ENCODE data around the gene ANKRD40. TPM values are rescaled to one million over a fixed set of nuclear protein-coding genes. Genes with fewer than 3 reads are reported as not detected.

ANKRD40 gene
- total and polyA plus RNA-seq, 10 of the 15 experiments (the other 5 are each of a cell fraction or from before 2014, with no cell fraction given) = 5.9 to 21.7 (median 14.8) TPM

GRCh38 chr17:50685691-50686493 is 21.8 kb downstream of the ANKRD40 start:
- ChIA-PET RAD21 (ENCODE audit: unreplicated experiment) (no interaction called here), POLR2A (no interaction called here), CTCF (interaction anchor here (1.5 kb wide), 1 partner anchor 11 kb away, joined by 4 read pairs; no protein-coding TSS in a partner anchor), SMC1A (ENCODE audit: uncharacterized antibody, unreplicated experiment) (no interaction called here)
- Histone ChIP-seq H3K9ac (ENCODE audit: control insufficient read depth, insufficient read depth, low read length) (no peak overlapping the region), H3K27ac (ENCODE audit: control insufficient read depth, insufficient read depth) (no peak overlapping the region), H3K79me2 (ENCODE audit: control insufficient read depth, insufficient read depth, low read length) (no peaks in the 10 kb centered on the region), H3K4me1 (ENCODE audit: control insufficient read depth, insufficient read depth, low read length) (no peaks in the 10 kb centered on the region), H3K9me3 (replicated peaks; ENCODE audit: control insufficient read depth, insufficient read depth, low read length) (no peaks in the 10 kb centered on the region), H3K27me3 (replicated peaks in 1 of 2; ENCODE audit: control insufficient read depth in 2 of 2, insufficient read depth in 2 of 2, low read length in 1 of 2) (no peaks in the 10 kb centered on the region; a peak in 1 of 4 replicates), H3K4me2 (ENCODE audit: control insufficient read depth, insufficient read depth) (no peak overlapping the region), H2AFZ (ENCODE audit: control insufficient read depth, low read depth, low read length) (no peak overlapping the region), H3K36me3 (ENCODE audit: control insufficient read depth in 2 of 2, insufficient read depth in 2 of 2, low read length in 1 of 2) (no peaks in the 10 kb centered on the region), H3K4me3 (no peak overlapping the region), H4K20me1 (ENCODE audit: control insufficient read depth, insufficient read depth) (no peaks in the 10 kb centered on the region)
- DNase-seq (ENCODE audit: low read depth, low spot score) (no peak), FAIRE-seq (no peak), ATAC-seq (no peak)
- intact Hi-C loops (cut with micrococcal nuclease; ENCODE audit: unreplicated experiment) = no loop called here
- no TSS peak for BruUV-seq (replicated peaks)
- no peak for TF ChIP-seq PBX3 (IDR thresholded peaks at IDR 0.05; ENCODE audit: insufficient replicate concordance, low read depth, low read length)
- in situ Hi-C loops (cut with MboI) = no loop called here
- 69% methylated on average over 17 of the region's 17 CpGs for WGBS (ENCODE audit: insufficient coverage, insufficient replicate concordance, low lambda C conversion rate, missing lambda C conversion rate)

- H3K27ac ChIP-seq (ENCODE audit: control insufficient read depth, insufficient read depth) = no peak overlapping the region
- DNase-seq (ENCODE audit: low read depth, low spot score) (no peak), ATAC-seq (no peak), FAIRE-seq (no peak)
- no peaks in the 10 kb centered on the region for H3K36me3 ChIP-seq (ENCODE audit: control insufficient read depth in 2 of 2, insufficient read depth in 2 of 2, low read length in 1 of 2)
- 83% methylated on average over 1 of the region's 1 CpG for WGBS (ENCODE audit: insufficient coverage, insufficient replicate concordance, low lambda C conversion rate, missing lambda C conversion rate)
- BruUV-seq (replicated peaks) = no TSS peak
- H3K9ac ChIP-seq (ENCODE audit: control insufficient read depth, insufficient read depth, low read length) = no peak overlapping the region
- ChIA-PET POLR2A (interaction anchor here (0.6 kb wide), 1 partner anchor 1431 kb away, joined by 3 read pairs; no protein-coding TSS in a partner anchor), CTCF (interaction anchor here (1.2 to 2.5 kb wide), 2 partner anchors 9 to 12 kb away, joined by 3 to 7 read pairs; no protein-coding TSS in a partner anchor), RAD21 (ENCODE audit: unreplicated experiment) (no interaction called here), SMC1A (ENCODE audit: uncharacterized antibody, unreplicated experiment) (no interaction called here)
- intact Hi-C loops (cut with micrococcal nuclease; ENCODE audit: unreplicated experiment) = no loop called here
- in situ Hi-C loops (cut with MboI) = no loop called here
- no peaks in the 10 kb centered on the region for H3K4me1 ChIP-seq (ENCODE audit: control insufficient read depth, insufficient read depth, low read length)
- H3K79me2 ChIP-seq (ENCODE audit: control insufficient read depth, insufficient read depth, low read length) = no peaks in the 10 kb centered on the region
- no peaks in the 10 kb centered on the region; a peak in 1 of 4 replicates for H3K27me3 ChIP-seq (replicated peaks in 1 of 2; ENCODE audit: control insufficient read depth in 2 of 2, insufficient read depth in 2 of 2, low read length in 1 of 2)
- H3K4me3 ChIP-seq = no peak overlapping the region
- H3K4me2 ChIP-seq (ENCODE audit: control insufficient read depth, insufficient read depth) = no peak overlapping the region
- no peaks in the 10 kb centered on the region for H3K9me3 ChIP-seq (replicated peaks; ENCODE audit: control insufficient read depth, insufficient read depth, low read length)
- H2AFZ ChIP-seq (ENCODE audit: control insufficient read depth, low read depth, low read length) = no peak overlapping the region
- no peaks in the 10 kb centered on the region for H4K20me1 ChIP-seq (ENCODE audit: control insufficient read depth, insufficient read depth)
- no peak for TF ChIP-seq MYC (IDR thresholded peaks at IDR 0.05; ENCODE audit: insufficient read depth, insufficient read length, insufficient replicate concordance, low read length, severe bottlenecking)
- TF ChIP-seq RAD51 (IDR thresholded peaks at IDR 0.05) = no peak
- TF ChIP-seq POU2F2 (IDR thresholded peaks at IDR 0.05; ENCODE audit: borderline replicate concordance, low read depth, low read length) = no peak
- TF ChIP-seq BMI1 (IDR thresholded peaks at IDR 0.05; ENCODE audit: borderline replicate concordance) = no peak
- no peak for TF ChIP-seq ZNF622 (IDR thresholded peaks at IDR 0.05)
- TF ChIP-seq ELK1 (IDR thresholded peaks at IDR 0.05; ENCODE audit: low read depth, low read length) = no peak
- no peak for TF ChIP-seq CREM (IDR thresholded peaks at IDR 0.05; ENCODE audit: low read depth)
- no peak for TF ChIP-seq DPF2 (IDR thresholded peaks at IDR 0.05)
- no peak for TF ChIP-seq CTCF (IDR thresholded peaks at IDR 0.05 in 2 of 3, conservative IDR thresholded peaks at IDR 0.05 in 1 of 3; ENCODE audit: control insufficient read depth in 2 of 3, extremely low read depth in 1 of 3, insufficient read depth in 1 of 3, low read depth in 3 of 3, low read length in 3 of 3)
- TF ChIP-seq IRF3 (IDR thresholded peaks at IDR 0.05) = no peak
These were observed 22.4 kb downstream of the ANKRD40 start for GRCh38 chr17:50685334-50685665.
